NCI-H2171 (cell line): ENCODE measurements around the gene NMRAL1.

ENCODE experiments used
- DNase-seq: peaks from one replicate; lab custom pipeline; 2025; lab: John Stamatoyannopoulos, UW

Gene NMRAL1

DNA sequence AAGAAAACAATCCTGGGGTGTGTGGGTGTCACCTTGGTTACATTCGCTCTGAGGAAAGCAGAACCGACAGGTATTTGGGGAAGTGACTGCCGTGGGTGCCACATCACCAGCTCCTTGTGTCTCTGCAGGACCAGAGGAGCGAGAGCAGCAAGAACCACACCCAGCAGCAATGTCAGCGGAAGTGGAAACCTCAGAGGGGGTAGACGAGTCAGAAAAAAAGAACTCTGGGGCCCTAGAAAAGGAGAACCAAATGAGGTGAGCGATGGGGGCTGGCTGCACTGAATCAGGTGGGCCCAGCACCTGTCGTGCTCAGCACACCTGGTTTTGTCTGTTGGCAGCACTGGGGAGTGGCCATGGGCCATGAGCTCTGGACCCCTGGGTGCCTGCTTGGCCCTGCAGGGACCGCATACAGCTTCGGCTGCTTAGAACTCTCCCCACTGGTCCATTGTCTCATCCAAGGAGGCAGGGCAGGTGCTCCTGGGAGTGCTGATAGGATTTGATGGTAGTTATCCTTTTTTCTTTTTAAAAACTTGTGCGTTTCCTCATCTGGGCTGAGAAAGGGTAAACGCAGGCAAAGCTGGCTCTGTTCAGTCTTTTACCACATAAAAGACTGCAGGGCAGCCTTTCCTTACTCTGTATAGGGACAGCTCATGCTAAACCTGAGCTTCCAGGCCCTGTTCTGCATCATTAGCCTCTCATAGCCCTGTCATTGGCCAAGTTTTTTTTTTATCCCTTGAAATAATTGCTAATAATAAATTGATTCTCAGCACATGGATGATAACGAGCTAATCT, 31.1 kb upstream of the NMRAL1 start:
- no peak for DNase-seq

DNA sequence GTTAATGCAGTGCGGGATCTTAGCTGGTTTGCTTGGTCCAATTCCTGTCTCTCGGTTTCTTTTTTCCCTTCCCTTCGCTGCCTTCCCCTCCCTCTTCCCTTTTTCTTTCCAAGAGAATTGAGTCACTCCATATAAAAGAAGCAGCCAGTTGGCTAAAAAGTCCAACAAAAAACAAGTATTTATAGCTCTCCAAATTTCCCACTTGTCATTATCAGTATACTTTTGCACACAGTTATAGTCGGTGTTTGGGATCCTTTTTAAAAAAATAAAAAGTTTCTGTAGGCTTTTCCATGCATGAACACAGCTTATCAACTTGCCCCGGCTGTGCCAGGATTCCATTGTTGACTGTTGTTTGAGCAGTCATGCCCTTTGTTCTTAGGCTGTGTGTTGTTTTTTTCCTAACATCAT, 26.6 kb upstream of the NMRAL1 start:
- DNase-seq: no peak

DNA sequence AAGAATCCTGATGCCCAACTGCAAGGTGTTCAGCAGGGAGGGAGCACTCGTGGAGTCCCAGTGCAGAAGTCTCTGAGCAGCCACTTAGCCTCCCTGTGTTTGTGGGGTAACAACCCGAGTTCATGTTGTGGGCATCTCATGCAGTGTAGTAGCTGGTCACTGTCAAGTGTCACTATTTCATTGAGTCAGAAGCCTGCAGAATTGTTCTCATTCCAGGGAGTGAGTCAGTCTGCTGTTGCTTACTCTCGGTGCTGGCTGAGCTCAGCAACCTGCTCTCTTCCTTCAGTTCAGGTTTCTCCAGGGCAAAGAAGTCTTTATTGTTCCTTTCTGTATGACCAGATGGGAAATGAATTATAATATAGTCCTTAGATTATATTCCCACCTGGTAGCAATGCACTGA, 25.8 kb upstream of the NMRAL1 start:
- DNase-seq: no peak

DNA sequence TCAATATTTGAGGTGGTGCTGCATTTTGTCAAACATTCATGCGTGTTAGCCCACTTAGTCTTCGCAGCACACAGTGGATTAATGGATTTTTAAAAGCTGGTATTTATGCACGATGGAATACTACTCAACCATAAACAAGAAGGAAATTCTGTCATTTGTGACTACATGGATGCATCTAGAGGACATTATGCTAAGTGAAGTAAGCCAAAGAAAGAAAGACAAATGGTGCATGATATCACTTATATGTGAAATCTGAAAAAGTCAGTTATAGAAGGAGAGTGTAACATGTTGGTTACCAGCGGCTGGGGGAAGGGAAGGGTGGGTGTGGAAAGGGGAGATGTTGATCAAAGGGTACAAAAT, 24.8 kb upstream of the NMRAL1 start:
- no peak for DNase-seq

DNA sequence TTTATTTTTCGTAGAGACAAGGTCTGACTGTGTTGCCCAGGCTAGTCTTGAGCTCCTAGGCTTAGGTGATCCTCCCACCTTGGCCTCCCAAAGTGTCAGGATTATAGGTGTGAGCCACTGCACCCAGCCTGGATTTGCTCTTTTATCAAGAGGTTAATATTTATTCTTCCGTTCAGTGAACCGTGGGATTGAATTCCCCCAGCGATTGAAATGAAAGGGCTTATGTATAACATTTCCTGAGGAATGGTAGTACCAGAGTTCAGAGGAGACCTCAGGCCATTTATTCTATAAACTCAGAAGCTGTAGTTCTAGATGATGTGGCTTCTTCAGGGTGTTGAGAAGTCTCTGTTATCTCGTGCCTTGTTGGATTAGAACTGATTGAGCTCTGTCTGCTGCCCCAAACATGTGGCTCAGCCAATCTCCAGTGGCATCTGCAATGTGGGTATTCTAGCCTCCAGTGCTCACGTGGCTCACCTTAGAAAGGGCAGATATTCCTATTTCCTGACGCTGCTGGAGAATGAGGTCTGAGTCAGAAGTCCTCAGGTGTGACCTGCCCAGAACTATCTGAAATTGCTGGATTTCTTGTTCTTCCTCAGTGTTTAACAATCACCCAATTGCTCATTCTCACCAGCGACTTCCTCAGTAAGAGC, 24.2 kb upstream of the NMRAL1 start:
- no peak for DNase-seq

DNA sequence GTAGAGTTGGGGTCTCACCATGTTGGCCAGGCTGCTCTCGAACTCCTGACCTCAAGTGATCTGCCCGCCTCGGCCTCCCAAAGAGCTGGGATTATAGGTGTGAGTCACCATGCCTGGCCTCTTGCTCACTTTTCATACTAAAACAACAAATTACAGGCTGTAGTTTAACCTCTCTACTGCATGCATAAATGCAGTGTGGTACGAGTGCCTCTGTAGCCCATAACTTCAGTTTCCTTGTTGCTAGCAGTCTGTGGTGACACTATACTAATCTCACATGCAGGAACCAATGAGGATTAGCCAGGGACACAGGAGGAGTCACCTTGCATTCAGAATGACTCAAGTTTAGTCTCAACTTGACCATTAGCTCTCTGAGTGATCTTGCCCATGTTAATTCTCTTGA, 21.9 kb upstream of the NMRAL1 start:
- DNase-seq: no peak

DNA sequence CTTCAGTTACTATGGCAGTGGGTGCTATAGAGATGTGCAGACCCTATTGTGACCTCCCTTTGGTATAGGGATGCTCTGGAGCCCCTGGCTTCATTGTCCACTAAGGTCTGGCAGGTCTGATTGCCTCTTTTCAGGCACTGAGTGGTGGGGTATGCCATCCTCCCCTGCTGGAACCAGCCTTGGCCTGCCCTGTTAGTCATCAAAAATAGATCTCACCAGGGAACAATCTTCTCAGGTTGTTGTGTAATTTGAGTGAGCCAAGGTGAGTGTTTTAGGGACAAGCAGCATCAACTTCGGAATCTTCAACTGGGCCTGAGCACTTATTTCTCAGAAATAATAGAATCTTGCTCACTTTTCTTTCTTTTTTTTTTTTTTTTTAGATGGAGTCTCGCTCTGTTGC, 21.3 kb upstream of the NMRAL1 start:
- no peak for DNase-seq

DNA sequence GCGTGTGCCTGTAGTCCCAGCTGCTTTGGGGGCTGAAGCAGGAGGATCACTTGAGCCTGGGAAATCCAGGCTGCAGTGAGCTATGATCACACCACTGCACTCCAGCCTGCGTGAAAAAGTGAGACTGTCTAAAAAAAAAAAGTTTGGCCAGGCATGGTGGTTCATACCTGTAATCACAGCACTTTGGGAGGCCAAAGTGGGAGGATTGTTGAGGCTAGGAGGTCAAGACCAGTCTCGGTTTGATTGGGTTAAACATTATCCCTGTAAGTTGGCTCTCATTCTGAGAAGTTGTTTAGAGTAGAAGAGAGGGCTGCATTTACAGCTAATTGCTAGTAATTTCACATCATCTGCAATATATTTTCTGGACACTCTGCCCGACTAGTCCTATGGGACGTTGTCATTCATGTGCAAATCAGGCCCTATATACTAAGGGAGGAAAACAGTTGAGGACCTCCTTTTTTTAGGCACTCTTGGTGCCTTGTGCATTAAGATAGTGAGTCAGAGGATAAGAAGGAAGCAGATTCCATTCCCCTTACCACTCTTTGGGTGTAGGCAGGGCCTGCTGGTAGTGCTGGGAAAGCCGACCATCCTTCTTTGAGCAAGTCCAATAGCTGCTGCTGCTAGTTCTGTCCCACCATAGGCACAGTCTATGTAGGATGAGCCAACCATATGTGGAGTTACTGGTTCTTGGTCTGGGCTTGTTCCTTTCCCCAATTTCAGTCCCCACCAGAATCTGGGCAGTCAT, 20.5 kb upstream of the NMRAL1 start:
- DNase-seq: no peak

DNA sequence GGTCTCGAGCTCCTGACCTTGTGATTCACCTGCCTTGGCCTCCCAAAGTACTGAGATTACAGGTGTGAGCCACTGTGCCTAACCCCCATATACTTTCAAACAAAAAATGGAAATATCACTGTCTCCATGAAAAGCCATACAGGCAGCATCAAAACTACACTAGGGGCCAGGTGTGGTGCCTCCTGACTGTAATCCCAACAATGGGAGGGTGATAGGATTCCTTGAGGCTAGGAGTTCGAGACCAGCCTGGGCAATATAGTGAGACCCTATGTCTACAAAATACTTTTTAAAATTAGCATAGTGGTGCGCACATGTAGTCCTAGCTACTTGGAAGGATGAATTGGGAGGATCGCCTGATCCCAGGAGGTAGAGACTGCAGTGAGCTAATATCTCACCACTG, 17.5 kb upstream of the NMRAL1 start:
- no peak for DNase-seq

DNA sequence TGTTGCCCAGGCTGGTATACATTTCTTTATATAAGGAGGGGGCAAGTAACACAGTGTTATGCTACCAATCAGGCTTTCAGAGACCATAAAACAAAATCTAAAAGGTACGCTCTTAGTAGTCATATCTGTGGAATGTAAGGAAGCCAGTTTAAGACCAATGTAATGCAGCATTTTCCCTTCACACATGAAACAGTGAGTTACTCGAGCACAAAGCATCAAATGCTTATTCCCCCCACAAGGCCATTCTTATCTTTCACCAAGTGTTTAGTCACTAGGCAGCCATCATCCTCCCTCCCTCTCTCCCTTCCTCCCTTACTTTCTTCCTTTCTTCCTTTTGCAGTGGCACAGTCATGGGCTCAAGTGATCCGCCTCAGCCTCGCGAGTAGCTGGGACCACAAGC, 14.6 kb upstream of the NMRAL1 start:
- no peak for DNase-seq

DNA sequence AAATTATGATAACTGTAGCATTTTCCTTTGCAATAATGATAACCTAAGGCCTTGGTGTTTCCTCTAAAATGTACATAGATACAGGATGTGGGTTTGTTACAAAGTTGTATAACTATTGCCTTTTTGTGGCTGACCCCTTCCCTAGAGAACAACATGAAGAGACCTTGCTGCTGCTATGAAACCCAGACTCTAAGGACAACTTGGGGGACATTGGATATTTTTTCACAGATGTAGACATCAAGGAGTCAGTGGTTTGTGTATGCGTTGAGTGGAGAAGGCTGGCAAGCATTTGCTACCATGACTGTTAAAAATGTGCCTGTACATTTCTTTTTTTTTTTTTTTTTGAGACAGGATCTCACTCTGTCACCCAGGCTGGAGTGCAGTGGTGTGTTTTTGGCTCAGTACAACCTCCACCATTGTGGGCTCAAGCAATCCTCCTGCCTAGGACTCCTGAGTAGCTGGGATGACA, 14.1 kb upstream of the NMRAL1 start:
- no peak for DNase-seq

DNA sequence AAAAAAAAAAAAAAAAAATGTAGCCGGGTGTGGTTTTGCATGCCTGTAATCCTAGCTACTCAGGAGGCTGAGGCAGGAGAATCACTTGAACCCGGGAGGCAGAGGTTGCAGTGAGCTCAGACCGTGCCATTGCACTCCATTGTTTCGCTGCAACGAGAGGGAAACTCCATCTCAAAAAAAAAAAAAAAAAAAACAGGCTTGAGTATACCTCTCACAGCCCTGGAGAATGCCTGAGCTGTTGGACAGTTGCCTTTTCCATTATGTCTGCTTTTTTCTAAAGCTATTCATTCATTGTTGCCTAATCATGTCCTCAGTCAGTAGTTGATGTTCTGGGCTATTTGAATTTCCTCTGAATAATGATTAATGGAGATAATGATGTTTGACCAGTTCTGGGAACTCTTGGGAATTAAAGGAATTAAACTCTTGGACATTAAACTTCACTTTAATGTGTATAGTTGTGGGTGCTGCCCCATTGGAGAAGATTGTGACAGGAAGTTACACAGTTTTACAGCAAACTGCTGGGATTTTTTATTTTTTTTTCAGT, 13.6 kb upstream of the NMRAL1 start:
- no peak for DNase-seq

DNA sequence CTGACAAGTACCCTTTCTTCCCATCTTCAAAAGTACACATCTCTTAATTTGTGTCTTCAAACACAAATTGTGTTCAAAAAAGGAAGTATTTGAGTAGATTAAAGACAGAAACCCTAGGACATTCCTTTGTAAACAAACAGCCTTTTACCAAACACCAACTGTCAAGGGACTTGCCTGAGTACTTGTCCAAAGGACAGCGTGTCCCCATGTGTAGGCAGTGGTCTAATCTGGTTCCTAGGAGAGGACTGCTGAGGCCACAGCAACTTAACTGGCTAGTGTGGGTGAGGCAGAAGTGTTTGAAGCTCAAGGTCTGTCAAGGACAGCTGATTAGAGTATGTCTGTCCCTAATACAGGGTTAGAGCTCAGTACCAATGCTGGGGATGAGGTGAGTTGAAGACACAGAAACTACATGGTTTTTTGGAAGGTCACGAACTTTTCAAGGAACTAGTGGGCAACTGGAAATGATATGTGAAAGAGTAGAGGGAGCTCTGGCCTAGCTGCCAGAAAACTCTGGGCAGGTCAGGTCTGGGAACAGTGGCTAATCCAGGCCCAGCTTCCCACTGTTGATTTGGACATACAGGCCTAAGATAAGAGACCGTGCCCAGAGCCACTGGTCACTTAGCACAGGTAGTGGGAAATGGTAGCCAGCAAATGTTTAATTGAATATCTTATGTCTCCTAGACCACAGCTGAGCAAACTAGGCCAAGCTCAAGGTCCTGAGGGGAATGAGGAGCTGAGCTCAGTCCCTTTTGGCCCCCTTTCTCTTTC, 11.9 kb upstream of the NMRAL1 start:
- DNase-seq: no peak

DNA sequence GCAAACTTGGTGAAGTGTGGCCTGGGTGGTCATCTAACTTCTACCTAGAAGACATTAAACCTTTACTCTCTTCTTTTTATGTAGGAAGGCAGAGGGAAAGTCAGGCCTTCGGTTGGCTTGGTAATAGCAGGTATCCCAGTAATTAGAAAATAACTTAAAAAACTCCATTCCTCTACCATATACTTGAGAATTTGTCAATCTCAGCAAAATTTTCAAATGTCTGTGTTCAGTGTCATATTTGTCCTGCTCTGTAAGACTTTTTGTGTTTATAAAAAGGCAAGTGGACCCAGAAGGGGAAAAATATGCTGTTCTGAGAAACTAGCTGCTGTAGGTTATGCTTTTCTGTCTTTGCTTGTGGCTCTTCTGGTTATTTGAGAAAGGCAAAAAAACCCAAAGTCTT, 7.5 kb upstream of the NMRAL1 start:
- DNase-seq: no peak

DNA sequence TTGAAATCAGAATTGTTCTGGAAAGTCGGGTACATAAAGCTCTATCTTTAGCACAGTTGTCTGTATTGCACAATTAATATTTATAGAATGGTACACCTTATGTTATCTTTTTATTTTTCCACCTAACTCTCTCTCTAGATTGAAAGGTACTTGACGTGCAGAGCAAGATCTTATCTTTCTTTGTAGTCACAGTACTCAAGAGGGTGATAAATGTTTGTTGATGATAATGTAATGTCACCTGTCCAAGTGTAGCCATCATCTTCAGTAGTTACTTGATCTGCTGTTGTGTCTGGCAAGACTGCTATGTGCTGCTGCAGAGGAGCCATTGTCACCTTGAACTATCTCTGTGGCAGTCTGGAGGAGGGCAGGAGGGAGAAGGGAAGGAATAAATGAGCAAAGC, 7.1 kb upstream of the NMRAL1 start:
- DNase-seq: no peak

DNA sequence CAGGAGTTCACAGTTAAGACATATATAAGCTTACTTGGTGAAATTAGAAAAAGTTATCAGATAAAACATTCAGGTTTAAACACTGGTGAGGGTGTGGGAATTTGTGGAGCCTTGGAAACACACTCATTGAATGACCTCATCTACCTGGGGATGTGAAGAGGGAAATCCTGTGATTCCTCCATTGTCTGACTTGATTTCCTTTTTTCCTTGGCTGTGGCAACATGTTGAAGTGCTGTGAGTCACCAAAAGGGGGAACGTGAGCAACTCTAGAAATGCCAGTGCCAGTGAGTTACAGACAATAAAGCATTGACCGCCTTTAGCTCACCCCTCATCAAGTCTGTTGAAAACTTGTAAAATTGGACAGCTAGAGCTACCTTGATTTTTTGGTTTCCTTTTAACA, 3.5 kb upstream of the NMRAL1 start:
- no peak for DNase-seq

DNA sequence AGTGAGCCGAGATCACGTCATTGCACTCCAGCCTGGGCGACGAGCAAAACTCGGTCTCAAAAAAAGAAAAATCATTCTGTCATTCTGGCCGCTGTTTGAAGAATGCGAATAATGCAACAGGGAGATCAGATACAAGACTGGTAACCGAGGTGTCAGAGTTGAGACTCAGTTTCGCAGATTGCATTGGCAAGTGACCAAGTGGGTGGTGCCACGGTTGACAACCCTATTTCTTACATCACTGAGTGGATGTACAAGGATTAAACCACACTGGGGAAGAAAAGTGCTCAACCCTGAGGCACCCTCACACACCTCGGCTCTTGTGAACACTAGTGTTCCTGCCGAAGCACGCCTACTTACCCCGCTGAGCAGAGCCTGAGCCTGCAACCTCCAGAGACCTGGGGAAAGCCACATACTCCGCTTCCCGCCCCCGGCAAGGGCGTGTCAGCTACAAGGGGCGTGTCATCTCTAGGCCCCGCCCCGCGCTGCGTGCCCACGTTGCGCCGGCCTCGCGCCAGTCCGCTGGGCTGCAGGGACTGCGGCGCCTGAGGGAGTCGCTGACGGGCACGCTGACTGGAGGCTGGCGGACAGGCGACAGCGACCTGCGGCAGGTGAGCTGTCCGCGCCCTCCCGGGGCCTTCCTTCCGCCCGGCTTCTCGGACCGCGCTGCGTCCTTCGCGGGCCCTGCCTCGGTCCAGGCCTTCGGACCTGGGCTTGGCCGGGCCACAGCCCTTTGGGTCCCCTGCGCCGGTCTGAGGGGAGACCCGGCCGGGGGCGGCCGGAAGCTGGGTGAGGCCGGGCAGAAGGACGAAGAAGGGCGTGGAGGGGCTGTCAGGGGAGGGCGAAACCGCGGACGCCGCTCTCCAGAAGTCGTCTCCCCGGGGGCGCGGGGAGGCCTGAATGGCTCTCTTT, 1.7 kb upstream of the NMRAL1 start, which contains the start of gene HMOX2:
TSS of gene HMOX2 (plus strand) at position 519 of the 909 bp plus-strand sequence. CDS start 29,127 bp downstream, outside the sequence.
- peak; percentile 82 for DNase-seq

DNA sequence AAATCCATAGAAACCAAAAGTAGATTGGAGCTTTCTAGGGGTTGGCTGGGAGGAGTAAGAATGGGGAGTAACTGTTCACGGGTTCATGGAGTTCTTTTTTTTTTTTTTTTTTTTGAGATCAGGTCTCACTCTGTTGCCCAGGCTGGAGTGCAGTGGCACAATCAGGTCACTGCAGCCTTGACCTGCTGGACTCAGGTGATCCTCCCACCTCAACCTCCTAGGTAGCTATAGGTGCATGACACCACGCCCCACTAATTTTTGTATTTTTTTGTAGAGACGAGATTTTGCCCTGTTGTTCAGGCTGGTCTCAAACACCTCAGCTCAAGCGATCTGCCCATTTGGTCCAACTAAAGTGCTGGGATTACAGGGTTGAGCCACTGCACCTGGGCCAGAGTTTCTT, 1.5 kb downstream of the NMRAL1 start:
- no peak for DNase-seq

DNA sequence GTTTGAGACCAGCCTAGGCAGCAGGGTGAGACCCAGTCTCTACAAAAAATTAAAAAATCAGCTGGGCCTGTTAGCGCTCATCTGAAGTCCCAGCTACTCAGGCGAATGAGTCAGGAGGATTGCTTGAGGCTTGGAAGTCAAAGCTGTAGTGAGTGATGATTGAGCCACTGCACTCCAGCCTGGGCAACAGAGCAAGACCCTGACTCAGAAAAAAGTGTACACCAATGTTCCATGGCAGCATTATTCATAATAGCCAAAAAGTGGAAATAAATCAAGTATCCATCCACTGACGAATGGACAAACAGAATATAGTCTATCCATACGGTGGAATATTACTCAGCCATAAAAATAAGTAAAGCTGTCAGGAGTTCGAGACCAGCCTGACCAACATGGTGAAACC, 2.6 kb downstream of the NMRAL1 start:
- DNase-seq: no peak

DNA sequence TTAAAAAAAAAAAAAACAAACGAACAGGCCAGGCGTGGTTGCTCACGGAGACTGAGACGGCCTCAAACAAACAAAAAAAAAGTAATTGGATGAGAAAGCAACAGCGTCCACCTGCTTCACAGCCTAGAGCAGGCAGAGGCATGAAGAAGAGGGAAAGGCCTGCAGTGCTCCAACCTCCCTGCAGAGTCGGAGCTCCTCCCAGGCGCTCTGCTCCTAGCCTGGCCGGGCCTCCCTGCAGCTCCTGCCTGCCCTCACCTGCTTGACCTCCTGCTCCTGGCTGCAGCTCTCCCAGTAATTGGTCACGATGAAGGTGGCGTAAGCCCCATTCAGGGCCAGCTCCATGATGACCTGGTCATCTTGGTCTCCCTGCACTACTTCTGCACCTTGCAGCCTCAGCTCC, 5.5 kb downstream of the NMRAL1 start:
- DNase-seq: no peak

DNA sequence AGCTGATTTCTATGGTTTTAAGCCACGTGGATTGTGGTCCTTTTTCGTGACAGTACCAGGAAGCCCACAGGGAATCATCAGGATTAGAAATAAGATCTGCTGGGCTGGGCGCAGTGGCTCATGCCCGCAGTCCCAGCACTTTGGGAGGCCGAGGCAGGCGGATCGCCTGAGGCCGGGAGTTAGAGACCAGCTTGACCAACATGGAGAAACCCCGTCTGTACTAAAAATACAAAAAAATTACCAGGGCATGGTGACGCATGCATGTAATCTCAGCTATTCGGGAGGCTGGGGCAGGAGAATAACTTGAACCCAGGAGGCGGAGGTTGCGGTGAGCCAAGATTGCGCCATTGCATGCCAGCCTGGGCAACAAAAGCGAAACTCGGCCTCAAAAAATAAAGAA, 6.5 kb downstream of the NMRAL1 start:
- DNase-seq: no peak
